ENCODE results near the gene SPATS1.
"Not testable (repeated sequence)": the region's sequence is repeated elsewhere in the genome, so short reads cannot be mapped to it uniquely, and the experiment has no call there.

Gene SPATS1

GRCh38 chr6:44349904-44350649 is 7.6 kb downstream of the SPATS1 start:
- no peak for DNase-seq

- DNase-seq: not testable (repeated sequence)
These were observed 8.2 kb downstream of the SPATS1 start for GRCh38 chr6:44350650-44350994.

GRCh38 chr6:44352259-44352658 is 9.8 kb downstream of the SPATS1 start:
- DNase-seq: no peak

GRCh38 chr6:44353336-44353735 is 10.9 kb downstream of the SPATS1 start:
- DNase-seq: no peak

- DNase-seq: no peak
These were observed 13.2 kb downstream of the SPATS1 start for GRCh38 chr6:44355640-44356039.

- DNase-seq: no peak
These were observed 14.0 kb downstream of the SPATS1 start for GRCh38 chr6:44356487-44356886.

GRCh38 chr6:44359973-44360372 is 17.5 kb downstream of the SPATS1 start:
- no peak for DNase-seq

GRCh38 chr6:44361947-44362346 is 19.5 kb downstream of the SPATS1 start:
- no peak for DNase-seq

- DNase-seq: no peak
These were observed 21.0 kb downstream of the SPATS1 start for GRCh38 chr6:44363377-44363926.

GRCh38 chr6:44366781-44367180 is 24.3 kb downstream of the SPATS1 start:
- no peak for DNase-seq

- no peak for DNase-seq
These were observed 25.2 kb downstream of the SPATS1 start for GRCh38 chr6:44367681-44368080.

- DNase-seq: no peak
These were observed 30.6 kb downstream of the SPATS1 start for GRCh38 chr6:44373051-44373450.

GRCh38 chr6:44373787-44374186 is 31.3 kb downstream of the SPATS1 start:
- no peak for DNase-seq

GRCh38 chr6:44375071-44375470 is 32.6 kb downstream of the SPATS1 start:
- DNase-seq: no peak

GRCh38 chr6:44377484-44377883 is 35.0 kb downstream of the SPATS1 start:
- no peak for DNase-seq

GRCh38 chr6:44377971-44378370 is 35.5 kb downstream of the SPATS1 start:
- no peak for DNase-seq

GRCh38 chr6:44381739-44382138 is 39.3 kb downstream of the SPATS1 start:
- no peak for DNase-seq

GRCh38 chr6:44386364-44386928 is 44.0 kb downstream of the SPATS1 start:
- DNase-seq: no peak

- DNase-seq: no peak
These were observed 44.5 kb downstream of the SPATS1 start for GRCh38 chr6:44386929-44387345.

- peak; percentile 95 for DNase-seq
These were observed 45.1 kb downstream of the SPATS1 start, which contains the start of gene CDC5L for GRCh38 chr6:44387346-44388134. CDC5L (plus strand) TSS chr6:44387706; CDS start chr6:44387824, 118 bp downstream.

GRCh38 chr6:44388135-44388487 is 45.7 kb downstream of the SPATS1 start:
- DNase-seq: peak; percentile 1

- no peak for DNase-seq
These were observed 46.4 kb downstream of the SPATS1 start for GRCh38 chr6:44388887-44389286.

GRCh38 chr6:44390158-44390683 is 47.8 kb downstream of the SPATS1 start:
- DNase-seq: no peak
